ENCODE results near the gene CS.
A peak's percentile ranks its signal among the peaks of the same experiment; 100 is the strongest.

The CS gene

DNA sequence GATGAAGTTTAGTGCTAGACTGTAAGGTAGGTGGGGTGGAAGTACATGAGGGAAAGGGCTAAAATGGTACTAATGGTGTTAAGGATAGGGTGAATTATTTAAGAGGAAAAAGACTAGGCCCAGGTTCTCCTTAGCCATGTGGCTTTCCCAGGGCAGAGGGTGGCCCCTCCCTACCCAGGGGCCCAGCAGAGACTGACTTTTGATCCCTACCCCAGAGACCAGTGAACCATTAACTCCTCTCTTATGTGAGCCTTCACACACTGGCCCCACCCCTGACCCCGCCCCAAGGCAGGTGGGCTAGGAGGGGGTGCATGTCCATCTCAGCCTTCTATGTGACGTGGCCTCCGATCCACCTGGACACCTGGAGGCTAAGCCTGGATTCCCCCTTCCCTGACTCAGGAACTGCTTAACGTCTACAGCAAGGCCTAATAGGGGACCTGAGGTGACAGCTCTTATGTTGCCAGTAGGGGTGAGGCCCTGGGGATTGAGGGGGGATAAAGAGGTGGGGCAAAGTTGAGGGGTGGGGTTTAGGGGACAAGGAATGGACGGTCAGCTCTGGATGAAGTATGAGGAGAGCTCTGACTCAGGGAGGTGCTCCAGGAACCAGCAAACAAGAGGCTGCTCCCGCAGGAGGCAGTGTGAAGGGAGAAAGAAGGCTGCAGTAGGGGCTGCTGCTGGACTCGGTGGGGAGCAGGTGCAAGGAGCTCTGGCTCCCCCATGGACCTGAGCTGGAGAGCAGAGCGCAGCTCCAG, 69.5 kb downstream of the CS start:
- Histone ChIP-seq H4K20me1 (ENCODE audit: insufficient read depth) (no peaks in the 10 kb centered on the region), H3K36me3 (ENCODE audit: insufficient read depth) (no peaks in the 10 kb centered on the region), H3K79me2 (ENCODE audit: insufficient read depth, low read depth) (no peaks in the 10 kb centered on the region), H3K4me2 (no peak overlapping the region), H3K27me3 (ENCODE audit: insufficient read depth, low read depth) (no peaks in the 10 kb centered on the region), H2AFZ (ENCODE audit: low read depth) (no peak overlapping the region), H3K9ac (no peak overlapping the region), H3K27ac (no peak overlapping the region), H3K4me1 (ENCODE audit: low read depth, poor library complexity, severe bottlenecking) (no peaks in the 10 kb centered on the region), H3K4me3 (IDR thresholded peaks at IDR 0.05; ENCODE audit: insufficient read depth, low read depth, low read length) (no peak overlapping the region)
- TF ChIP-seq, protein P1, sequence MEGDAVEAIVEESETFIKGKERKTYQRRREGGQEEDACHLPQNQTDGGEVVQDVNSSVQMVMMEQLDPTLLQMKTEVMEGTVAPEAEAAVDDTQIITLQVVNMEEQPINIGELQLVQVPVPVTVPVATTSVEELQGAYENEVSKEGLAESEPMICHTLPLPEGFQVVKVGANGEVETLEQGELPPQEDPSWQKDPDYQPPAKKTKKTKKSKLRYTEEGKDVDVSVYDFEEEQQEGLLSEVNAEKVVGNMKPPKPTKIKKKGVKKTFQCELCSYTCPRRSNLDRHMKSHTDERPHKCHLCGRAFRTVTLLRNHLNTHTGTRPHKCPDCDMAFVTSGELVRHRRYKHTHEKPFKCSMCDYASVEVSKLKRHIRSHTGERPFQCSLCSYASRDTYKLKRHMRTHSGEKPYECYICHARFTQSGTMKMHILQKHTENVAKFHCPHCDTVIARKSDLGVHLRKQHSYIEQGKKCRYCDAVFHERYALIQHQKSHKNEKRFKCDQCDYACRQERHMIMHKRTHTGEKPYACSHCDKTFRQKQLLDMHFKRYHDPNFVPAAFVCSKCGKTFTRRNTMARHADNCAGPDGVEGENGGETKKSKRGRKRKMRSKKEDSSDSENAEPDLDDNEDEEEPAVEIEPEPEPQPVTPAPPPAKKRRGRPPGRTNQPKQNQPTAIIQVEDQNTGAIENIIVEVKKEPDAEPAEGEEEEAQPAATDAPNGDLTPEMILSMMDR (conservative IDR thresholded peaks at IDR 0.05; ENCODE audit: low read depth, low read length): no peak

DNA sequence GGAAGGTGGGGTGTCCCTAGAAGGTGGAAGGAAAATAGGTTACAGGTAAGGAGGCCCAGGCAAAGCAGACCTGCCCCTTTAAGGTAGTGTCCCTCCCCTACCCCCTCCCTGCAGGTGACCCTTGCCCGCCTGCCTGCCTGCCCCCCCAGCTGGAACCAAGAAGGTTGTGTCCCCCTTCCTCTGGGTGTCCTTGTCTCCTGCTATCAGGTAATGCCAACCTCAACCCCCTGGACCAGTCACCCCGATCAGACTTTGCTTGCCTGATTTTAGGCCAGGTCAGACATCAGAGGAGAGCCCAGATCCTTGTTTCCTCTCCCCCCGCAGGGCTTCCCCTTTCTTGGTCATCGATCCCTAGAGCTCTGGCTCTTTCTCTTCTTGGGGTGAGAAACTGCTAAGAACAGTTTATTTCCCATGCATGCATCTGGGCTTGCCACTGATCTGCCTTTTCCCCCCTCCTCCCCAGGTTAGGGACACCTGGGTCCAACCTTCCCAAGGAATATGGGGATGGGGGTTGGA, 70.2 kb downstream of the CS start, which contains the start of gene SLC39A5:
TSS of gene SLC39A5 (plus strand) at position 136 of the 516 bp plus-strand sequence. CDS start 1,224 bp downstream, outside the sequence.
- TF ChIP-seq, protein P1 (conservative IDR thresholded peaks at IDR 0.05; ENCODE audit: low read depth, low read length): no peak
- H3K36me3 ChIP-seq (ENCODE audit: insufficient read depth): no peaks in the 10 kb centered on the region
- H3K27me3 ChIP-seq (ENCODE audit: insufficient read depth, low read depth): no peaks in the 10 kb centered on the region
- no peak within 1 kb of the TSS for H2AFZ ChIP-seq (ENCODE audit: low read depth)
- no peak within 1 kb of the TSS for H3K4me2 ChIP-seq
- no peaks in the 10 kb centered on the region for H3K4me1 ChIP-seq (ENCODE audit: low read depth, poor library complexity, severe bottlenecking)
- no peak within 1 kb of the TSS for H3K9ac ChIP-seq
- no peak within 1 kb of the TSS for H3K27ac ChIP-seq
- no peak within 1 kb of the TSS for H3K4me3 ChIP-seq (IDR thresholded peaks at IDR 0.05; ENCODE audit: insufficient read depth, low read depth, low read length)
- H4K20me1 ChIP-seq (ENCODE audit: insufficient read depth): no peaks in the 10 kb centered on the region
- H3K79me2 ChIP-seq (ENCODE audit: insufficient read depth, low read depth): no peaks in the 10 kb centered on the region

DNA sequence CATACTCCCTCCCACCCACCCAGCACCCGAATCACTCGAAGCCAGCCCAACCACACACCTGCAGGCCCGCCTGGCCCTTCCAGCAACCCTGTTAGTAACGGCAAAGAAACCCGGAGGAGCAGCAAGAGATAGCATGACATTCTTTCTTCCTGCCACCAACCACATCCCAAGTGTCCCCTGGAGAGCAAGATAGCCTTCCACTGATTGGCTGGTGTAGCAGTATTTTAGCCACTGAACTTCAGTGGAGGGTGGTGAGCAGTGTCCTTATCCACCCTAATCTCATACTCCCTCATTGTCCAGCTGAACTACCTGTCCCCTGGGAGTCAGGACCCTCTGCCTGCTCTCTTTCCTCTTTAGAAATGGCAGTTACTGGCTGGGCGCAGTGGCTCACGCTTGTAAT, 71.0 kb downstream of the CS start:
- H3K4me2 ChIP-seq: no peak overlapping the region

DNA sequence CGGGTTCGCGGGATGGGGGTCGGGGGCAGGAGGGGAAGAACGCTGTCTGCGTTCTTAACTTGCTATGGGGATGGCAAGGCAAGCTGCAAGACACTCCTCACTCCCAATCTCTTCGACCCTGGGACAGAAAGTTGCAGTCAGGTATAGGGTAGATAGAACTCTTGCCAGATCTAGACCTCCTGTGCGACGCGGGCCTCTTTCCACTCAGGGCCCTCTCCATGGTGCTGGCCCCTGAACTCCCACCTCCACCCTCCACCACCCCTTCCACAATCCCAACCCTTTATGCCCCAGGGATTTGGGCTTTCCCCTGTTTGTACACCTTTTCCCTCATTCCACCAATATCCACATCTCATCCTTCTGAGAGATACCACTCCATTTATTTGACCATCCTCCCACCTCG, 75.2 kb downstream of the CS start:
- TF ChIP-seq, protein P1 (conservative IDR thresholded peaks at IDR 0.05; ENCODE audit: low read depth, low read length): no peak
- H3K4me1 ChIP-seq (ENCODE audit: low read depth, poor library complexity, severe bottlenecking): peaks cover 30% of the 10 kb centered on the region
- no peaks in the 10 kb centered on the region for H4K20me1 ChIP-seq (ENCODE audit: insufficient read depth)
- peak overlapping the region; percentile 91 for H3K4me3 ChIP-seq (IDR thresholded peaks at IDR 0.05; ENCODE audit: insufficient read depth, low read depth, low read length)
- H3K36me3 ChIP-seq (ENCODE audit: insufficient read depth): no peaks in the 10 kb centered on the region
- H3K4me2 ChIP-seq: peak overlapping the region; percentile 75
- H3K79me2 ChIP-seq (ENCODE audit: insufficient read depth, low read depth): peaks cover 9% of the 10 kb centered on the region; the same call in 1 of the 2 replicates
- H2AFZ ChIP-seq (ENCODE audit: low read depth): peak overlapping the region; percentile 93; the same call in 1 of the 2 replicates
- peak overlapping the region; percentile 47; the same call in 1 of the 2 replicates for H3K9ac ChIP-seq
- no peaks in the 10 kb centered on the region for H3K27me3 ChIP-seq (ENCODE audit: insufficient read depth, low read depth)
- H3K27ac ChIP-seq: no peak overlapping the region

More for the DNA sequence above, 71.0 kb downstream of the CS start:
- H3K9ac ChIP-seq: no peak overlapping the region
- no peaks in the 10 kb centered on the region for H3K36me3 ChIP-seq (ENCODE audit: insufficient read depth)
- H3K27me3 ChIP-seq (ENCODE audit: insufficient read depth, low read depth): no peaks in the 10 kb centered on the region
- H3K27ac ChIP-seq: no peak overlapping the region
- H3K4me3 ChIP-seq (IDR thresholded peaks at IDR 0.05; ENCODE audit: insufficient read depth, low read depth, low read length): no peak overlapping the region
- H2AFZ ChIP-seq (ENCODE audit: low read depth): no peak overlapping the region
- TF ChIP-seq, protein P1 (conservative IDR thresholded peaks at IDR 0.05; ENCODE audit: low read depth, low read length): no peak
- H3K4me1 ChIP-seq (ENCODE audit: low read depth, poor library complexity, severe bottlenecking): no peaks in the 10 kb centered on the region
- no peaks in the 10 kb centered on the region for H3K79me2 ChIP-seq (ENCODE audit: insufficient read depth, low read depth)
- H4K20me1 ChIP-seq (ENCODE audit: insufficient read depth): no peaks in the 10 kb centered on the region

Measured in KMS-11 (cell line).